Heart left ventricle (tissue), 16 donors: ENCODE data around the gene PIM2. TPM values are rescaled to one million over a fixed set of nuclear protein-coding genes. Genes with fewer than 3 reads are reported as not detected.
A peak's percentile ranks its signal among the peaks of the same experiment; 100 is the strongest.

ENCODE experiments used
- ATAC-seq, 4 donors: fragments of 200-7000 bp; cut with Tn5 transposase; one replicate each; pipeline ENCODE4 v1.9.1; 2020 to 2022; ENCODE audit warnings: moderate library complexity in 4 of 4, mild to moderate bottlenecking in 3 of 4, moderate number of reproducible peaks in 1 of 4
- DNase-seq, 5 donors: peaks; one replicate each; pipeline ENCODE4 v3.0.0-alpha.2; 2020
- H3K27ac ChIP-seq, 12 donors: fragments of 200-600 bp; sonication (generic) in 4 of 12; one replicate each; pipeline versions ENCODE4 v1.5.0 to v1.8.0; 2016 to 2022; ENCODE audit warnings: mild to moderate bottlenecking in 2 of 12
- H3K27me3 ChIP-seq, 9 donors: fragments of 200-600 bp; sonication (generic) in 2 of 9; one replicate each; pipeline versions ENCODE4 v1.5.1 to v1.8.0; 2016 to 2022; ENCODE audit warnings: mild to moderate bottlenecking in 3 of 9
- H3K36me3 ChIP-seq, 9 donors: fragments of 200-600 bp; sonication (generic) in 2 of 9; one replicate each; pipeline versions ENCODE4 v1.5.0 to v1.8.0; 2018 to 2022; ENCODE audit warnings: mild to moderate bottlenecking in 2 of 9
- H3K4me1 ChIP-seq, 12 donors: fragments of 200-600 bp; sonication (generic) in 4 of 12; one replicate each; pipeline versions ENCODE4 v1.5.0 to v1.8.0; 2016 to 2022; ENCODE audit warnings: mild to moderate bottlenecking in 3 of 12
- H3K4me3 ChIP-seq, 12 donors: fragments of 200-600 bp; sonication (generic) in 4 of 12; one replicate each; pipeline versions ENCODE4 v1.5.0 to v1.8.0; 2017 to 2022; ENCODE audit warnings: mild to moderate bottlenecking in 9 of 12, moderate library complexity in 4 of 12
- H3K9me3 ChIP-seq, 12 donors: fragments of 200-600 bp; sonication (generic) in 4 of 12; one replicate each; pipeline versions ENCODE4 v1.5.0 to v1.8.0; 2016 to 2022; ENCODE audit warnings: mild to moderate bottlenecking in 1 of 12
- POLR2A ChIP-seq, 2 donors: fragments of 450-650 bp; IDR thresholded peaks; one replicate each; pipeline ENCODE4 v1.6.1; 2017; ENCODE audit warnings: antibody characterized with exemption in 2 of 2, mild to moderate bottlenecking in 2 of 2, moderate library complexity in 2 of 2
- WGBS, 4 donors: extraction: QIAGEN DNeasy Blood & Tissue Kit in 2 of 4; methylation state at CpG; one replicate each; pipeline versions ENCODE4 v1.1.5 to v1.1.7; 2013 to 2018; 5-methylcytosine and 5-hydroxymethylcytosine counted together
- intact Hi-C, 10 donors: fragments of 100-400 bp; cut with DNase I; formaldehyde crosslinking; loops; one replicate each; pipeline versions ENCODE4 v1.11.1 to v1.14.2; 2022
- polyA plus RNA-seq, 2 donors: library from polyadenylated mRNA; stranded (reverse); fragments of 200-250 nt; gene quantifications; one replicate each; pipeline ENCODE4 v1.2.3, GENCODE V29; 2013
- total RNA-seq, 9 donors: library from RNA; depleted of rRNA in 2 of 9; stranded (reverse); fragments of >200 nt in 2 of 9; fragmentation: NEBNext Ultra II Directional in 3 of 9; extraction: Animal tissue kit (Norgen Biotek cat#: 25700) in 3 of 9; gene quantifications; one replicate each; pipeline versions ENCODE4 v1.1.0 to v1.2.4, GENCODE V29; 2016 to 2023
- TF ChIP-seq, protein P1 (sequence below), 12 donors: fragments of 200-600 bp; sonication (generic) in 4 of 12; IDR thresholded peaks; one replicate each; pipeline versions ENCODE4 v1.5.0 to v1.8.0; 2018 to 2022; ENCODE audit warnings: antibody characterized with exemption in 12 of 12, mild to moderate bottlenecking in 5 of 12
- donor health status: ischemic (EF 13 %, LVEDD 7.1; RV severe dilation, severe dysfunction).
- donor health status: healthy with polysubstance abuse.
- donor health status: DM: no; HTN: yes; CAD: no.
- donor health status: DM: no; HTN: no; CAD: no.
- donor health status: ischemic (EF 25% LVEDD 6.9; RV normal size, moderate dysfunction).
- donor health status: ischemic (EF 25% LVEDD 5.7; RV mildly dilated, moderate dysfunction).
- donor health status: healthy.
- donor health status: DM: yes; HTN: yes; CAD: no.
- donor health status: ischemic (EF 35%, LVEDD 5.7; RV mildly dilated, moderate dysfunction).
- donor health status: nonischemic (EF 11% LVEDD 7.7; RV severe dilation, severe dysfunction).
- donor health status: DM: yes; HTN: yes; CAD: no.
- donor health status: PGD.
- donor health status: ischemic (EF 29% LVEDD 5.4; RV normal size, mild dysfunction).
- donor health status: nonischemic (EF 23%, LVEDD 6.1; RV moderate dilation, normal function).

The PIM2 gene
- total and polyA plus RNA-seq, 11 donors: 2.0 to 13.3 (median 3.5) TPM

DNA sequence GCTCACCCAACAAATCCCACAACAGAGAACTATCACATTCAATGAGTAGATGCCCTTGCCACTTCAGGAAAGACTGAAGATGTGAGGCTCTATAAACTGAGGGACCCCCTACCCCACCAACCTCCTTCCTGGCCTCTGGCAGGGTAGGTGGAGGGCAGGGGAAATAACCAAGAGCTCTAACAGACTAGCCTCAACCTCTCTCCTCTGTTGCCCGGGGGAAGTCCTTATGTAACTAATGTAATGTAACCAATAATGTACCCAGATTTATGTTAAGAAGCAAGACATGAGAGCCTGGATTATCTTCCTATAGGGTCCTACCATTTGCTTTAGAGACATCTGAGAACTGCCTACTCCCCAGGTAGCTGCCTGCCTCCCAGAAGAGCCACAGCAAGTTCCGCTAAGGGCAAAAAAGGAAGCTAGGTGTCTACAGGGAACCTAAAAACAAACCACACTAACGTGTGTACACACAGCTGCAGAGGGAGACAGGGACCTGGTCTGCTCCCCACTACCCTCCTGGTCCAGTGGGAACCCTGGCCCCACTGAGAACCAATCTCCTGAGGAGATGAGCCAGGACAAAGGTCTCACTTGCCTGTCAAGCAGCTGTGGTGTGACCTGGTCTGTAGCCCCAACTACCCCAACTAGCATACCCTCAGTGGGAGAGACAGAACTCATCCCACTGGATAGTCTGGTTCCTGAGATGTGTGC is 20.9 kb upstream of the PIM2 start:
- Histone ChIP-seq H3K27me3 (no peaks in the 10 kb centered on the region), H3K36me3 (peaks cover 0 to 22% (median 13%) of the 10 kb centered on the region in 9 donors), H3K4me3 (no peak overlapping the region), H3K9me3 (no peaks in the 10 kb centered on the region), H3K27ac (peak overlapping the region in 1 of 12 donors; percentile 82), H3K4me1 (peaks cover 0 to 70% (median 8%) of the 10 kb centered on the region in 12 donors)
- TF ChIP-seq, protein P1, sequence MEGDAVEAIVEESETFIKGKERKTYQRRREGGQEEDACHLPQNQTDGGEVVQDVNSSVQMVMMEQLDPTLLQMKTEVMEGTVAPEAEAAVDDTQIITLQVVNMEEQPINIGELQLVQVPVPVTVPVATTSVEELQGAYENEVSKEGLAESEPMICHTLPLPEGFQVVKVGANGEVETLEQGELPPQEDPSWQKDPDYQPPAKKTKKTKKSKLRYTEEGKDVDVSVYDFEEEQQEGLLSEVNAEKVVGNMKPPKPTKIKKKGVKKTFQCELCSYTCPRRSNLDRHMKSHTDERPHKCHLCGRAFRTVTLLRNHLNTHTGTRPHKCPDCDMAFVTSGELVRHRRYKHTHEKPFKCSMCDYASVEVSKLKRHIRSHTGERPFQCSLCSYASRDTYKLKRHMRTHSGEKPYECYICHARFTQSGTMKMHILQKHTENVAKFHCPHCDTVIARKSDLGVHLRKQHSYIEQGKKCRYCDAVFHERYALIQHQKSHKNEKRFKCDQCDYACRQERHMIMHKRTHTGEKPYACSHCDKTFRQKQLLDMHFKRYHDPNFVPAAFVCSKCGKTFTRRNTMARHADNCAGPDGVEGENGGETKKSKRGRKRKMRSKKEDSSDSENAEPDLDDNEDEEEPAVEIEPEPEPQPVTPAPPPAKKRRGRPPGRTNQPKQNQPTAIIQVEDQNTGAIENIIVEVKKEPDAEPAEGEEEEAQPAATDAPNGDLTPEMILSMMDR (IDR thresholded peaks at IDR 0.05): no peak
- no peak for TF ChIP-seq POLR2A (IDR thresholded peaks at IDR 0.05)
- intact Hi-C loops: no loop called here
- DNase-seq: no peak
- ATAC-seq: no peak
- 62 to 82% (median 74%) methylated on average over 3 of the region's 3 CpGs for WGBS, 4 donors

DNA sequence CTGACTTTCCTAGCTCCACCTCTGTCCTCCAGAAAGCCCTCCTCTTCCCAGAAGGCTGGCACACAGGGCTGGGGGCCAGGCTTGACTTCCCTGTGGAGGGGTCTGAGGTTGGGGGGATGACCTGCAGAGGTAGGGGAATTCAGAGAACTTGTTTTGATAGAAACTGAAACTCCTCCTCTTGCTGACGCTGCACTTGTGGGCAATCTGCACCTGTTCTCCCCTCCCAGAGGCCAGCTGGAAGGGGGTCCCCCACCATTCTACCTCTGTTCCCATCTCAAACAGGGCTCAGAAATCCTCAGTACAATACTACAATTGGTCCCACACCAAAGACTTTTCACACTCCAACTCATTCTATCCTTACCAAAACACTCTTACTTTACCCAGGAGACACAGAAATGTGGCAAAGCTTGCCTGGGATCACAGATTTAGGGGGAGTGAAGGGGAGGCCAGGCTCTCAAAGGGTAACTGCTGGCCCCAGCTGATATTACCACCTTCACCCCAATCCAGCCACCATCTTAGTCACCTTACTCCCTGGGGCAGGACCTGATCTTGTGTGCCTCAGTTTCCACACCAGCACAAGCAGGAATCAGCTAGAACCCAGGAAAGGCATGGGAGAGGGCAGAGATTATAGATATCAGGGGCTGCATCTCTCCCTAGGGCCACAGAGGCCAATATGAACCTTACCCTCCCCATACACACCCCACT is 20.0 kb upstream of the PIM2 start:
- Histone ChIP-seq H3K9me3 (no peaks in the 10 kb centered on the region), H3K4me1 (peaks cover 0 to 72% (median 8%) of the 10 kb centered on the region in 12 donors), H3K36me3 (peaks cover 0 to 29% (median 21%) of the 10 kb centered on the region in 9 donors), H3K27me3 (no peaks in the 10 kb centered on the region), H3K4me3 (no peak overlapping the region), H3K27ac (peak overlapping the region in 1 of 12 donors; percentile 82)
- 77 to 88% (median 80%) methylated on average over 1 of the region's 1 CpG for WGBS, 4 donors
- intact Hi-C loops: no loop called here
- no peak for TF ChIP-seq POLR2A (IDR thresholded peaks at IDR 0.05)
- TF ChIP-seq, protein P1 (IDR thresholded peaks at IDR 0.05): no peak
- no peak for ATAC-seq
- no peak for DNase-seq

DNA sequence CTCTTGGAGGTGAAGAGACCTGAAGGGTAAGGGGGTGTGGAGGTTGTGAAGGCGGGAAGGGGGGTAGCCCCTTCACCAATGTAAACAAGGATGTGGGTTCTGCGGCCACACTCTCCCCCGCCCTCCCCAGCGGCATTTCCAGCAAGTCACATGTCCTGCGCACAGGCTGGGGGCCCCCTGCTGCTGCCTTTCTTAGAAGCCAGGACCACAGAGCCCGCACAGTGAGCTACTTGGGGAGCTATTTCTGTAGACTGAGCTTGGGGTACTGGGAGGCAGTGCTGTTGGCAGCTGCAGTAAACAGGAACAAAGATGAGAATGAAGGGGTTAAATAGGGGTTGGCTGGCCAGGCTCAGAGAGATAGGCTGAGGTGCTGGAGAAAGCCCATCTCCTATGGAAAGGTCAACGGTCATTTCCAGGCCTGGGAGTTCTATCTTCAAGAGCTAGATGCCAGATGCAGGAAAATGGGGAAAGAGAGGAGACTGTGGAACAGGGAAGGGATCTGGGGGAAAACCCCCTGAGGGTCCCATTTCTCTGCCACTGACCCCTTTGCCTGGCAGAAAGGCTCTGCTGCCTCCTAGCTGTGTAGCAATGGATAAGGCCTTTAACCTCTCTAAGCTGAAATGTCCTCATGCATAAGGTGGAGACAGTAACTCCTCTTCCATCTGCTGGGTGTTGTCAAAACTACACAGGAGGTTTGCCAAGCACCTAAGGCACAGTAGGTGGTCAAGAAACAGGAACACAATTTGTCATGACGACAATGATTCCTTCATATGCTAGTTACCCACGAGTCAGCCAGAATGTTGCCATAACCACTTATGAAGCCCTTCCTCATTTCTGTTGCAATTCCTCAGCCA is 18.5 kb upstream of the PIM2 start:
- no peaks in the 10 kb centered on the region for H3K27me3 ChIP-seq
- WGBS, 4 donors: 30 to 48% (median 43%) methylated on average over 7 to 9 of the region's 9 CpGs
- peak; percentile 41 to 77 (median 46) for DNase-seq
- peaks cover 0 to 33% (median 16%) of the 10 kb centered on the region in 9 donors for H3K36me3 ChIP-seq
- ATAC-seq: peak; percentile 62 to 82 (median 66)
- TF ChIP-seq POLR2A (IDR thresholded peaks at IDR 0.05): no peak
- TF ChIP-seq, protein P1 (IDR thresholded peaks at IDR 0.05): peak in 1 of 12 donors; percentile 13
- peak overlapping the region in 6 of 12 donors; percentile 3 to 82 (median 34) for H3K27ac ChIP-seq
- peaks cover 0 to 72% (median 8%) of the 10 kb centered on the region in 12 donors for H3K4me1 ChIP-seq
- peaks cover 0 to 7% (median 0%) of the 10 kb centered on the region in 12 donors for H3K9me3 ChIP-seq
- intact Hi-C loops: no loop called here
- H3K4me3 ChIP-seq: peak overlapping the region in 1 of 12 donors; percentile 28
